H1 (cell line): ENCODE measurements around the gene PARD3. TPM values are rescaled to one million over a fixed set of nuclear protein-coding genes. Genes with fewer than 3 reads are reported as not detected.

Source experiments
- polyA plus RNA-seq, 7 experiments: library from polyadenylated mRNA; depleted of rRNA in 3 of 7; stranded (reverse) in 5 of 7; unstranded in 2 of 7; fragments of >200 nt in 5 of 7; fragments of 200-250 nt in 2 of 7; gene quantifications; 1 replicate in 5 of 7; 2 replicates in 1 of 7; 4 replicates in 1 of 7; pipeline versions ENCODE4 v1.2.1 to v1.2.3, GENCODE V29; 2011 to 2013; ENCODE audit warnings: missing spikeins in 2 of 7, mixed read lengths in 2 of 7
- small RNA-seq: library from polyadenylated mRNA; stranded (forward); fragments of <200 nt; extraction: miRNeasy Mini kit (QIAGEN cat#:217004); gene quantifications from one replicate; pipeline ENCODE3, GENCODE V24; 2013; ENCODE audit not compliant: insufficient read depth
- total RNA-seq: library from RNA; stranded (reverse); fragmentation: NEBNext Ultra II Directional; extraction: Animal tissue kit (Norgen Biotek cat#: 25700); gene quantifications from 2 replicates; pipeline ENCODE4 v1.2.1, GENCODE V29; 2021

PARD3 gene
- total and polyA plus RNA-seq, 2 of the 8 experiments (the other 6 are each of a cell fraction or from before 2014, with no cell fraction given), result 19.7 to 49.1 TPM

Small RNA genes lying within 50 kb of the gene (small RNA-seq; reads per million reads assigned to genes)
- gene ELOBP4 (not detected), gene RF00019 (not detected), gene RPL37P18 (not detected)
